AG08395 (cell line): Measurements from ENCODE around the gene EPHB6.
A peak's percentile ranks its signal among the peaks of the same experiment; 100 is the strongest.

Experiments used
- DNase-seq: peaks from one replicate; pipeline ENCODE4 v3.0.0; 2012; ENCODE audit warnings: mixed read lengths, low spot score

The EPHB6 gene

GRCh38 chr7:142833174-142834048 is 21.5 kb upstream of the EPHB6 start:
- no peak for DNase-seq

- no peak for DNase-seq
Measured at GRCh38 chr7:142835487-142835886, 19.4 kb upstream of the EPHB6 start.

- DNase-seq, result no peak
Measured at GRCh38 chr7:142836426-142836825, 18.4 kb upstream of the EPHB6 start.

GRCh38 chr7:142838461-142839213 is 16.2 kb upstream of the EPHB6 start:
- DNase-seq, result no peak

- no peak for DNase-seq
Measured at GRCh38 chr7:142842251-142842766, 12.6 kb upstream of the EPHB6 start.

DNA sequence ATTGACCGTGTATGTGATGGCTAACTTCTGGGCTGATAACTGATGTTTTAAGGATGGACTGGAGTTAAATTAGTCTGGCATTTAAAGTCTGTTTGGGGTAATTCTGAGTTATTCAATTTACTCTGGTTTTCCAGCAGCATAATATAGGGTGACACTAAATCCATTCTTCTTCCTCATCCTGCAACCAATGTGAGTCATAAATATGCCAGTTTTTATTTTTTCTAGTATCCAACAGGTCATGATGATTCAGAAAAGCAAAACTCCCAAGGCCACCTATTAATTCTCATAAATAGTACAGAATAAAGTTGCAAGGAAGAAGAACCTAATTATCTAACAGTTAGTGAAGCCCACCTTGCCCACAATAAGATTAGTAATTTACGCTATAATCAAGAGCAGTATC is 7.5 kb upstream of the EPHB6 start:
- no peak for DNase-seq

DNA sequence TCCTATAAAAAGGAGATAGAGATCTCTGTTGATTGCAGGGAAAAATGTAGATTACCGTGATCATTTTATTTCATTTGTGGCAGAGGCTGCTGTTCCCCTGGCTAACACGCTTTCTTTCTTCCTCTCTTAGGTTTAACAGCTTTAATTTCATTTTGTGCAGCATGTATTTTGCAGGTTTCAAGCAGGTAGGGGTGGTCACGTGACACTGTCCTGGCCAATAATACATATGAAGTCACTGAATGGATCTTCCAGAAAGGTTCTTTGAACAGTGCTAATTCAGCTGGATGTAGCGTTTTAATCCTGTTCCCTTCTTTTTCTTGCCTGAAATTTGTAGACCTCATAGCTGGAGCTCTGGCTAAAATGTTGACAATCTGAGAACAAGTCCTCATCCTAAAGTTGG is 3.6 kb upstream of the EPHB6 start:
- DNase-seq, result no peak

GRCh38 chr7:142851919-142852318 is 3.0 kb upstream of the EPHB6 start:
- no peak for DNase-seq

DNA sequence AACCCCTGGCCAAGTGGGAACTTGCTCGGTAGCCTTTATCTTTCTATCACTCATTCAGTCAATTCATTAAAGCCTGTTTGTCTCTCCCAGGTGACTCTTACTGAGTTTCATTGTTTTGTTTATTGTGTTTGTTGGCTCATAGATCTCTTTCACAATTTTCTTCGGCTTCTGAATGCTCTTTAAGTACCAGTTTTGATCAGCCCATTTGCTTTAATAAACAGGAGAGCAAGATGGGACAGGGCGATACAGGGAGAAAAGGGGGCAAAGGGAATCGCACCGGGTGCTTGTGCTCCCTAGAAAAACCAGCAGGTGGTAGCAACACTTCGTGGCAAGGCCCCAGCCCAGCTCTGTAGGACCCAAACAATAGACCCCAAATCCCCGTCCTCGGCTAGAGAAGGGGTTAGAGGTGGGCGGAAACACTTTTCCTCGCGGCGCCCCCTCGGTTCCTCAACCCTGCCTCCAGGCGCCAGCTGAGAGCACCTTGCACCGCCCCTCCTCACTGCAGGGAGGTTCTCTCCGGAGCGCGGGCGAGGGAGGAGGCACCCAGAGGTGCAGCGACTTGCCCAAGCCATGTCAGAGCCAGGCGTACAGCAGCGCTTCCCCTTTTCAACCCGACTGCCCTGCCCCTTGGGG is 1.0 kb upstream of the EPHB6 start:
- peak; percentile 73 for DNase-seq

- no peak for DNase-seq
Measured at GRCh38 chr7:142855114-142855743, 353 bp downstream of the EPHB6 start.

DNA sequence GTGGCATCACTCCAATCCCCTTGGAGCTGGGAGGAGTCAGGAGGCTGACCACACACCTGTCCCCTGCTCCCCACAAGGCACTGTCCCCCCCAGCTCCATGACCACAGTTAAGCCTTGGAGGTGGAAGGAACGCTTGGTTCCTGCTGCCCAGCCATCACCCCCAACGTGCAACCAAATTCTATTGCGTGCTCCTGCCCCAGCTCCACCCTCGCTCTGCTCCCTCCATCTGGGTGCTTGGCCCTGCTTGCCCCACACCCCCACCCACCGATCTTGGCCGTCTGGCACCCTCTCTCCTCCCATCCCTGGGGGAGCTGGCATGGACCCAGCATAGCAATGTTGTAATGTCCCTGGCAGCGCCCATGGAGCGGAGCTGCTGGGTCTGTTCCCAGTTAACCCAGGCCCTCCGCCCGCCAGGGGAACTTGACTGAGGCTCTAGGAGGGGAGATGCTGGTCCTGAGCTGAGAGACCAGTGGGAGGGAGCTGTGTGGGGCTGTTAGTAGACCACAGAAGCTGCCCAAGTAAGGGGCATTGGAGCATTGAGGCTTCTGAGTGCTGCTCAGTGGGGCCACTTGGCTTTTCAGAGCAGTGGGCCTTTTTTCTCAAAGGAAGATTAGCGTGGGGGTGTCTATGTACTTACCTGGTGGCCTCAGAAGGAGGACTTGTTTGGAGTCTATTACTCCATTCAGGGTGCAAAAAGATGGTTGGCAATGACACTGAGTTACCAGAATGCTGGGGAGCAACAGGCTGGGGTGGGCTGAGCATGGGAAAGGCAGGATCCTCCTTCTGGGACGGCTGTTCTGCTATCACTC is 1.1 kb downstream of the EPHB6 start:
- DNase-seq, result no peak

DNA sequence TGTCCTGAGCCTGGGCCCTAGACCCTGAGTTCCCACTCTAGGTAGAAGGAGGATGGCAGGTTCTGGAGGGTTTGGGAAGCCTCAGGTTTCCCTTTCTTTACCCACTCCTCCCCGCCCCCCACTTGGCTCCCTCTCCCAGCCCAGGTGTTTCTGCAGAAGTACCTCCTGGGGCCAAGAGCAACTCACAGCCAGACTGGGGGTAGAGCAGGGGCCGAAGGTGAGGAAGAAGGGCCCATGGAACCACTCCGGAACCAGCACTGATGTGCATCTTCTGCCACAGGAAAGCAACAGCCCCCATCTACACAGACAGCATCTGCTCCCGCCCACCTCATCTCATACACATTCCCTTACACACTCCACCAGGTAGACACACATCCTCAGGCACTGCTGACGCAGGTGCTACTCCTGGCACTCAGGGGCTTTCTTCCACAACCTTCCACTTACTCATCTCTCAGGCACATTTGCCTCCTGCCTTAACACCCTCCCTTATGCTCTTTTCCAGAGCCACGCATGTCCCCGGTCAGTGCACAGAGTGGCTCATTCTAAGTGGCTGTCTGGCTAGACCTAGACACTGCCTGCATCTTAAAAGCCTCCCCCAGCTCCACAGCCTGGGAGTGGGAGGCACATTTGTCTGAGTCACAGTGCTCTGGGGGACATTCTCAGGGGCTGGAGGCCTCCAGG is 1.8 kb downstream of the EPHB6 start:
- no peak for DNase-seq

DNA sequence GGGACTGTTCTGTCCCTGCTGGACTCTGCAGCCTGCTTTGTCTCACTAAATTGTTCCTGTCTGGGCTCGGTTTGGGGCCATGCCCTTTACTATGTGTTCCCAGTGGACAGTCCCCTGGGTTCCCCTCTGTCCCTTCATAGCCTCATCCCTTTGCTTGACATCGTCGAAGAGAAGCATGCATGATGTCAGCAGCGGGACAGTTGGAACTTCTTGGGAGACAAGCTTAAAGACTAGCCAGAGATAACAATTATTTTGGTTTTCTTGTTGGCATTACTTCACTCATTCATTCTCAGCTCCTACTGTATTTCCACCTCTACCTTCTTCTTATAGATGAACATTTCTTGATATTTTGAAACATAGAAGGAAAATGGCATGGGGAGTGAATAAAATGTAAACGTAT is 2.7 kb downstream of the EPHB6 start:
- DNase-seq, result no peak

GRCh38 chr7:142859411-142859810 is 4.5 kb downstream of the EPHB6 start:
- no peak for DNase-seq

GRCh38 chr7:142859829-142860228 is 5.0 kb downstream of the EPHB6 start:
- peak; percentile 44 for DNase-seq

- no peak for DNase-seq
Measured at GRCh38 chr7:142860968-142861367, 6.1 kb downstream of the EPHB6 start.

DNA sequence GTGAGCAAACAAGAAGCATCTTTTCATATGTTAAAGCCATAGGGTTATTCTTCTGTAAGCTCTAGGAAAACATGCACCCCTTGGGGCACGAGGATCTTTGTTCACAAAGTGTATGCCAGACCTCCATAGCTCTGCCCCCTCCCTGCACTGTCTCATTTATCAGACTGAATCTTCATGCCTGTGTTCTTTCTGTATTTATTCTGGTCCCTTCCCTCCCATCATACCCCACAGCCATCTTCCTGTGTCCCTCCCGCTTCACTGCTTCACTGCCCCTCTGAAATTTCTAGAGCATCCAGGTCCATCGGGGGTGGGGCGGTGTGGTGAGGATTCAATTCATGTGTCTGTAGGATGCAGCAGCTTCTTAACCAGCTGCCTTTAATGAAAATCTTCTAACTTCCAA is 7.5 kb downstream of the EPHB6 start:
- no peak for DNase-seq

- DNase-seq, result no peak
Measured at GRCh38 chr7:142862786-142863400, 8.0 kb downstream of the EPHB6 start.

GRCh38 chr7:142863891-142864685 is 9.2 kb downstream of the EPHB6 start:
- no peak for DNase-seq
